Tibial nerve (tissue), 4 donors: ENCODE measurements around the gene TMEM272.

ENCODE experiments used
- CTCF ChIP-seq, 5 experiments: fragments of 200-600 bp in 3 of 5; fragments of 450-650 bp in 2 of 5; sonication (generic) in 3 of 5; IDR thresholded peaks; one replicate each; pipeline ENCODE4 v1.5.1; 2016 to 2019; ENCODE audit warnings: antibody characterized with exemption in 5 of 5, mild to moderate bottlenecking in 3 of 5, moderate library complexity in 2 of 5
- EP300 ChIP-seq, 2 donors: sonication (generic); formaldehyde crosslinking; IDR thresholded peaks; one replicate each; pipeline ENCODE4 v1.6.1; 2017; ENCODE audit warnings: antibody characterized with exemption in 2 of 2, mild to moderate bottlenecking in 1 of 2
- POLR2A ChIP-seq, 2 donors: fragments of 450-650 bp; IDR thresholded peaks; one replicate each; pipeline ENCODE4 v1.6.1; 2017; ENCODE audit warnings: antibody characterized with exemption in 2 of 2, mild to moderate bottlenecking in 2 of 2, moderate library complexity in 2 of 2

- TF ChIP-seq CTCF (IDR thresholded peaks at IDR 0.05) (no peak), POLR2A (IDR thresholded peaks at IDR 0.05) (no peak), EP300 (IDR thresholded peaks at IDR 0.05) (no peak)
These were observed 24.9 kb downstream of the TMEM272 start for GRCh38 chr13:51820016-51820597.
